GM18499 (cell line): ENCODE measurements around the gene POP7.
"Not testable (repeated sequence)": the region's sequence is repeated elsewhere in the genome, so short reads cannot be mapped to it uniquely, and the experiment has no call there.

Source experiments
- ATAC-seq: cut with Tn5 transposase; IDR thresholded peaks from one replicate; pipeline ENCODE4 v1.9.1; 2021; ENCODE audit warnings: moderate number of reproducible peaks; ENCODE audit not compliant: insufficient read depth, unreplicated experiment

The POP7 gene

GRCh38 chr7:100721505-100721812 lies 15.5 kb downstream of the POP7 start:
- no peak for ATAC-seq

GRCh38 chr7:100722480-100723212 lies 16.7 kb downstream of the POP7 start:
- ATAC-seq: no peak

- no peak for ATAC-seq
Measured at GRCh38 chr7:100723732-100724275, 17.9 kb downstream of the POP7 start.

GRCh38 chr7:100724364-100724763 lies 18.4 kb downstream of the POP7 start:
- ATAC-seq: not testable (repeated sequence)

- ATAC-seq: no peak
Measured at GRCh38 chr7:100726996-100727761, 21.3 kb downstream of the POP7 start.

GRCh38 chr7:100728196-100728595 lies 22.3 kb downstream of the POP7 start:
- ATAC-seq: no peak

GRCh38 chr7:100730136-100730800 lies 24.3 kb downstream of the POP7 start:
- ATAC-seq: no peak

GRCh38 chr7:100731937-100732636 lies 26.2 kb downstream of the POP7 start:
- ATAC-seq: no peak

GRCh38 chr7:100735730-100736129 lies 29.8 kb downstream of the POP7 start:
- ATAC-seq: no peak

- ATAC-seq: no peak
Measured at GRCh38 chr7:100736671-100737070, 30.8 kb downstream of the POP7 start.

GRCh38 chr7:100739934-100740333 lies 34.0 kb downstream of the POP7 start:
- no peak for ATAC-seq

GRCh38 chr7:100744605-100745004 lies 38.7 kb downstream of the POP7 start:
- no peak for ATAC-seq

- ATAC-seq: no peak
Measured at GRCh38 chr7:100745184-100745583, 39.3 kb downstream of the POP7 start.

- ATAC-seq: no peak
Measured at GRCh38 chr7:100752994-100753393, 47.1 kb downstream of the POP7 start.

GRCh38 chr7:100753750-100754149 lies 47.8 kb downstream of the POP7 start:
- no peak for ATAC-seq
